Measurements from ENCODE around the gene GJB3.

DNA sequence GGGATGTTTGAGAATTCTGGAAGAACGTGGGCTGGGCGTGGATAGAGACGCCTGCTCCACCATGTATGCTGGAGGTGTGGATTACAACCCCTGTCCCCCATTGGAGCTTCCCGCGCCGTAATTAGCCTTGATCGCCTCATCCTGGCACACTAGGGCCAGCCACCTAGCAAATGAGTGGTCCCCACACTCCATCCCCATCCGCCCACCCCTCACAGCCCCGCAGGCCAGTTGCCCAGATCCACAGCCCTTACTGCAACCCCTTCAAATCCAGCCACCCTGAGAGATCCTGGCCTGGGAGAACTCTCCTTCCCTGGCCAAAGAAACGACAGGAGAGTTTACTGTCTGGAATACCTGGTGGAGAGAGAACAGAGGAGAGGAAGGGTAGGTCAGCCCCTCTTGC lies 11.4 kb downstream of the GJB3 start:
- TF ChIP-seq SREBF2 (IDR thresholded peaks at IDR 0.05; ENCODE audit: low read length) (no peak), MXI1 (IDR thresholded peaks at IDR 0.05; ENCODE audit: low read depth, low read length) (no peak), EZH2 (IDR thresholded peaks at IDR 0.05; ENCODE audit: borderline replicate concordance, control insufficient read depth, low read depth, low read length) (no peak), MEF2B (IDR thresholded peaks at IDR 0.05; ENCODE audit: partially characterized antibody, poor library complexity, severe bottlenecking) (no peak)
